K562 (cell line): Measurements from ENCODE around the gene STYXL1. TPM values are rescaled to one million over a fixed set of nuclear protein-coding genes. Genes with fewer than 3 reads are reported as not detected.

ENCODE experiments used
- ATAC-seq: fragments of 200-7000 bp; cut with Tn5 transposase; 3 replicates; pipeline ENCODE4 v1.9.1; 2020; ENCODE audit warnings: moderate library complexity
- BruUV-seq: library from RNA; stranded (reverse); fragments of 400-500 nt; replicated peaks from 2 replicates; lab custom pipeline; 2021; lab: Mats Ljungman, UMichigan
- CTCF ChIA-PET: fragments of 300-600 bp; formaldehyde crosslinking; extraction: SDS; loops from one replicate; lab custom pipeline; 2021; ENCODE audit warnings: low intra/inter-chr PET ratio; lab: Yijun Ruan, JAX
- POLR2A ChIA-PET: fragments of 300-600, 350-650 bp; sonication (Branson Sonifier 250); formaldehyde crosslinking; extraction: SDS; loops from one replicate; lab custom pipeline; 2021; ENCODE audit warnings: antibody characterized with exemption, inconsistent platforms; lab: Yijun Ruan, JAX
- DNase-seq, 4 experiments: peaks; one replicate each; pipeline versions ENCODE4 v3.0.0 to v3.0.0-alpha.2; 2011 to 2018; ENCODE audit warnings: low spot score in 3 of 4, mixed read lengths in 3 of 4; ENCODE audit errors: extremely low read depth in 1 of 4
- FAIRE-seq: peaks from 2 replicates; lab custom pipeline; 2011; peaks lifted over from hg19 to GRCh38; lab: Jason Lieb, UNC
- H2AFZ ChIP-seq: 2 replicates; pipeline ENCODE4 v1.6.0; 2011; ENCODE audit warnings: low read depth, low read length, control low read depth, inconsistent platforms
- H3K27ac ChIP-seq: fragments of 200-600 bp; 3 replicates; pipeline ENCODE4 v1.8.0; 2011; ENCODE audit warnings: low read depth, mild to moderate bottlenecking, control low read depth, inconsistent platforms, low read length, moderate library complexity, mixed read lengths; ENCODE audit errors: extremely low read depth
- H3K27me3 ChIP-seq, 2 experiments: fragments of 300-600 bp in 1 of 2; 2 replicates in 1 of 2; 3 replicates in 1 of 2; pipeline versions ENCODE4 v1.6.0 to v1.8.0; 2011; ENCODE audit warnings: inconsistent platforms in 2 of 2, low read length in 2 of 2, mild to moderate bottlenecking in 1 of 2, mixed read lengths in 1 of 2, moderate library complexity in 1 of 2; ENCODE audit not compliant: control insufficient read depth in 2 of 2, insufficient read depth in 2 of 2
- H3K36me3 ChIP-seq: fragments of 300-600 bp; 3 replicates; pipeline ENCODE4 v1.8.0; 2011; ENCODE audit warnings: mild to moderate bottlenecking, low read length, inconsistent platforms; ENCODE audit not compliant: control insufficient read depth, insufficient read depth
- H3K4me1 ChIP-seq, 2 experiments: fragments of 200-600 bp in 1 of 2; replicated peaks in 1 of 2; 2 replicates in 1 of 2; 3 replicates in 1 of 2; pipeline versions ENCODE4 v1.5.1 to v1.8.0; 2011; ENCODE audit warnings: inconsistent platforms in 2 of 2, low read length in 2 of 2, mild to moderate bottlenecking in 1 of 2, mixed read lengths in 1 of 2, moderate library complexity in 1 of 2; ENCODE audit not compliant: control insufficient read depth in 2 of 2, insufficient read depth in 2 of 2
- H3K4me2 ChIP-seq: 2 replicates; pipeline ENCODE4 v1.6.1; 2011; ENCODE audit warnings: low read length, control low read depth, inconsistent platforms, mixed read lengths; ENCODE audit not compliant: insufficient read depth
- H3K4me3 ChIP-seq: fragments of 200-600 bp; sonication (generic), shearing (Covaris generic); 2 replicates; pipeline ENCODE4 v1.5.1; 2016; ENCODE audit warnings: control low read depth, inconsistent platforms
- H3K79me2 ChIP-seq: fragments of 200-600 bp; 3 replicates; pipeline ENCODE4 v1.8.0; 2011; ENCODE audit warnings: low read length, inconsistent platforms; ENCODE audit not compliant: control insufficient read depth, insufficient read depth
- H3K9ac ChIP-seq, 2 experiments: 2 replicates each; pipeline versions ENCODE4 v1.6.0 to v1.6.1; 2011; ENCODE audit warnings: low read depth in 2 of 2, low read length in 2 of 2, control low read depth in 1 of 2, inconsistent platforms in 1 of 2, mild to moderate bottlenecking in 1 of 2, mixed read lengths in 1 of 2; ENCODE audit not compliant: insufficient read depth in 1 of 2
- H3K9me1 ChIP-seq: one replicate; pipeline ENCODE4 v1.6.0; 2011; ENCODE audit warnings: inconsistent platforms, mild to moderate bottlenecking, low read length, moderate library complexity; ENCODE audit not compliant: control insufficient read depth, insufficient read depth
- H3K9me3 ChIP-seq: replicated peaks from 2 replicates; pipeline ENCODE4 v1.5.1; 2011; ENCODE audit warnings: low read depth, low read length, inconsistent platforms; ENCODE audit not compliant: control insufficient read depth, insufficient read depth
- H4K20me1 ChIP-seq: replicated peaks from 2 replicates; pipeline ENCODE4 v1.6.1; 2011; ENCODE audit warnings: low read length, inconsistent platforms, mixed read lengths; ENCODE audit not compliant: control insufficient read depth, insufficient read depth
- ARID1B ChIP-seq: fragments of 450-650 bp; IDR thresholded peaks from 2 replicates; pipeline ENCODE4 v1.6.1; 2016; ENCODE audit warnings: antibody characterized with exemption, mild to moderate bottlenecking, inconsistent platforms
- ASH1L ChIP-seq: fragments of 450-650 bp; IDR thresholded peaks from 2 replicates; pipeline ENCODE4 v1.6.1; 2018; ENCODE audit warnings: borderline replicate concordance, mild to moderate bottlenecking, low read depth; ENCODE audit not compliant: partially characterized antibody
- CXXC5 ChIP-seq: fragments of 250-450 bp; sonication (Bioruptor Pico); IDR thresholded peaks from 2 replicates; pipeline ENCODE4 v1.8.0; 2022; ENCODE audit warnings: inconsistent platforms, mild to moderate bottlenecking, moderate library complexity
- ETS1 ChIP-seq: conservative IDR thresholded peaks from 2 replicates; pipeline ENCODE4 v1.6.1; 2011; ENCODE audit warnings: low read depth, mild to moderate bottlenecking, low read length; ENCODE audit not compliant: control insufficient read depth
- HCFC1 ChIP-seq: IDR thresholded peaks from 2 replicates; pipeline ENCODE4 v1.6.1; 2012; ENCODE audit warnings: low read depth, low read length, improper control_type of control experiment
- HNRNPL ChIP-seq: fragments of 200-400 bp; formaldehyde crosslinking; IDR thresholded peaks from 2 replicates; pipeline ENCODE4 v1.6.1; 2017; ENCODE audit warnings: low read depth, mild to moderate bottlenecking, low read length
- MYC ChIP-seq, 2 experiments: fragments of 250-450 bp in 1 of 2; sonication (Bioruptor Pico) in 1 of 2; IDR thresholded peaks; 2 replicates each; pipeline versions ENCODE4 v1.5.1 to v1.6.1; 2012 to 2021; ENCODE audit warnings: low read depth in 2 of 2, borderline replicate concordance in 1 of 2, improper control_type of control experiment in 1 of 2, low read length in 1 of 2, mild to moderate bottlenecking in 1 of 2, moderate library complexity in 1 of 2
- NFXL1 ChIP-seq: fragments of 450-650 bp; formaldehyde crosslinking; IDR thresholded peaks from 2 replicates; pipeline ENCODE4 v1.4.0; 2021; ENCODE audit warnings: mild to moderate bottlenecking
- SMARCE1 ChIP-seq: fragments of 450-650 bp; IDR thresholded peaks from 2 replicates; pipeline ENCODE4 v1.7.1; 2016; ENCODE audit warnings: mild to moderate bottlenecking
- TCF3 ChIP-seq: sonication (generic); formaldehyde crosslinking; IDR thresholded peaks from 2 replicates; pipeline ENCODE4 v1.4.0; 2020; ENCODE audit warnings: mild to moderate bottlenecking, missing genetic modification reagents
- TSHZ1 ChIP-seq: fragments of 250-450 bp; sonication (Bioruptor Pico); IDR thresholded peaks from 2 replicates; pipeline ENCODE4 v1.4.0; 2020; ENCODE audit warnings: mild to moderate bottlenecking, moderate library complexity
- whole genome bisulfite sequencing: fragments of 100-300 bp; shearing (Covaris generic); methylation state at CpG from one replicate; pipeline ENCODE4 v1.1.6; 2016; ENCODE audit warnings: low coverage, mixed read lengths; ENCODE audit not compliant: insufficient coverage; ENCODE audit errors: missing lambda C conversion rate; 5-methylcytosine and 5-hydroxymethylcytosine counted together
- in situ Hi-C: fragments of 300-500 bp; cut with MboI; formaldehyde crosslinking; loops from 4 replicates; pipeline ENCODE4 v1.15.0; 2018; ENCODE audit warnings: inconsistent platforms, mixed read lengths
- intact Hi-C: fragments of 100-400 bp; cut with micrococcal nuclease; formaldehyde crosslinking; loops from 2 replicates; pipeline ENCODE4 v1.14.2; 2022
- polyA plus RNA-seq, 8 experiments: library from polyadenylated mRNA; depleted of rRNA in 4 of 8; stranded (reverse) in 5 of 8; unstranded in 3 of 8; fragments of >200 nt; fragmentation: Nextera tagmentation in 2 of 8; fragmentation: Illumina TruSeq in 1 of 8; extraction: Ambion mirVana in 2 of 8; extraction: Trizol in 1 of 8; gene quantifications; 2 replicates each; pipeline versions ENCODE4 v1.2.1 to v1.2.3, GENCODE V29; 2011 to 2014; ENCODE audit warnings: inconsistent platforms in 1 of 8, missing spikeins in 1 of 8
- total RNA-seq, 7 experiments: library from RNA; depleted of rRNA in 6 of 7; stranded (reverse); fragments of >200 nt in 6 of 7; fragmentation: Illumina TruSeq in 2 of 7; extraction: Trizol in 2 of 7; gene quantifications; 2 replicates each; pipeline versions ENCODE4 v1.2.1 to v1.2.3, GENCODE V29; 2011 to 2021; ENCODE audit warnings: low replicate concordance in 1 of 7
- TF ChIP-seq, protein P1 (sequence below): fragments of 450-650 bp; formaldehyde crosslinking; IDR thresholded peaks from 2 replicates; pipeline ENCODE4 v1.4.0; 2020; ENCODE audit warnings: mild to moderate bottlenecking, moderate library complexity

The STYXL1 gene
- total and polyA plus RNA-seq, 9 of the 15 experiments (the other 6 are each of a cell fraction or from before 2014, with no cell fraction given) = 36.5 to 97.2 (median 49.9) TPM

DNA sequence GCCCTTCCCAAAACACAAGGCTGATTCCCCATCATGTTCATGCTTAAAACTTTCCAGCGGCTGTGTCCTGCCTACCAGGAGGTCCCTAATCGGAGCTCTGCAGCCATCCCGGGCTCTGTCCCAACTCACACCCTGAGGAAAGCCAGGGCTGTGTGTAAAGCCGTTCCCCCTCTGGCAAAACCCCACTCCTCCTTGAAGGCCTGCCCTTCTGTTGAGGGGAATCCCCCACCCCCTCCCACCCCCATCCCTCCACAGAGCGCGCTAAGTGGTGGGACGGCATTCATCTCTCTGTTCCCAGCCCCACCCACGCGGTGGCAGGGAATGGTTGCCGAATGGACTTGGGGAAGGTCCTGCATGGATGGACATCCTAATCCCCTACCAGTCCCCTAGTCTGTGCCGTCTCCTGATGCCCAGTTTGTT, 52.7 kb downstream of the STYXL1 start (continued):
- TF ChIP-seq NFXL1 (CRISPR knock-in tag) = no peak
- TF ChIP-seq TSHZ1 (CRISPR knock-in tag) = no peak
- no peak for TF ChIP-seq ASH1L

- Histone ChIP-seq H3K4me2 (peak within 1 kb of the TSS; percentile 90), H3K36me3 (peaks cover 9% of the 10 kb centered on the region; the same call in 1 of the 3 replicates), H3K27ac (peak within 1 kb of the TSS; percentile 54), H3K9me1 (no peaks in the 10 kb centered on the region), H3K79me2 (peaks cover 2% of the 10 kb centered on the region; the same call in 1 of the 3 replicates), H3K9me3 (no peaks in the 10 kb centered on the region), H3K9ac (peak within 1 kb of the TSS; percentile 60 to 91), H3K4me3 (peak within 1 kb of the TSS; percentile 77), H4K20me1 (peaks cover 5% of the 10 kb centered on the region; the same call in 1 of the 2 replicates), H3K4me1 (peaks cover 33 to 55% of the 10 kb centered on the region in 2 experiments), H3K27me3 (no peaks in the 10 kb centered on the region), H2AFZ (peak within 1 kb of the TSS; percentile 93)
- ChIA-PET POLR2A (interaction anchor here (0.6 to 1.2 kb wide), 5 partner anchors 16 to 242 kb away, joined by 3 to 5 read pairs (median 3); partner anchors contain the start of genes MDH2 and STYXL1), CTCF (interaction anchor here (0.6 kb wide), 1 partner anchor 87 kb away, joined by 3 read pairs; no protein-coding TSS in a partner anchor)
- 2% methylated on average over 40 of the region's 51 CpGs for WGBS
- intact Hi-C loops = no loop called here
- no TSS peak for BruUV-seq
- ATAC-seq (peak; percentile 95), DNase-seq (peak; percentile 97 to 100 (median 100)), FAIRE-seq (peak; percentile 56)
- in situ Hi-C loops = no loop called here
- TF ChIP-seq TCF3 (CRISPR knock-in tag) (0 out of 2 replicates have a peak, but pooled peaks have one; percentile 11), ARID1B (no peak), MYC (IDR thresholded peaks at IDR 0.05; ENCODE audit: low read depth, low read length) (0 out of 2 replicates have a peak, but pooled peaks have one; percentile 45), MYC (CRISPR knock-in tag; IDR thresholded peaks at IDR 0.05; ENCODE audit: borderline replicate concordance, low read depth) (no peak), SMARCE1 (0 out of 2 replicates have a peak, but pooled peaks have one; percentile 6), HNRNPL (0 out of 2 replicates have a peak, but pooled peaks have one; percentile 14), HCFC1 (peak; percentile 11), ETS1 (peak; percentile 63; the same call in 1 of the 2 replicates), CXXC5 (CRISPR knock-in tag) (peak; percentile 84)
- TF ChIP-seq, protein P1, sequence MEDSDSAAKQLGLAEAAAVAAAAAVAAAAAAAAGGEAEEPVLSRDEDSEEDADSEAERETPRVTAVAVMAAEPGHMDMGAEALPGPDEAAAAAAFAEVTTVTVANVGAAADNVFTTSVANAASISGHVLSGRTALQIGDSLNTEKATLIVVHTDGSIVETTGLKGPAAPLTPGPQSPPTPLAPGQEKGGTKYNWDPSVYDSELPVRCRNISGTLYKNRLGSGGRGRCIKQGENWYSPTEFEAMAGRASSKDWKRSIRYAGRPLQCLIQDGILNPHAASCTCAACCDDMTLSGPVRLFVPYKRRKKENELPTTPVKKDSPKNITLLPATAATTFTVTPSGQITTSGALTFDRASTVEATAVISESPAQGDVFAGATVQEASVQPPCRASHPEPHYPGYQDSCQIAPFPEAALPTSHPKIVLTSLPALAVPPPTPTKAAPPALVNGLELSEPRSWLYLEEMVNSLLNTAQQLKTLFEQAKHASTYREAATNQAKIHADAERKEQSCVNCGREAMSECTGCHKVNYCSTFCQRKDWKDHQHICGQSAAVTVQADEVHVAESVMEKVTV (CRISPR knock-in tag) = no peak
Measured at GRCh38 chr7:75994388-75995051, 53.3 kb downstream of the STYXL1 start, which contains the start of gene TMEM120A. Gene TMEM120A (minus strand): TSS chr7:75994595. CDS start chr7:75994570, 25 bp downstream.
